K562 (cell line): ENCODE measurements around the gene KCP. TPM values are rescaled to one million over a fixed set of nuclear protein-coding genes. Genes with fewer than 3 reads are reported as not detected.

Experiments
- ATAC-seq: fragments of 200-7000 bp; cut with Tn5 transposase; 3 replicates; pipeline ENCODE4 v1.9.1; 2020; ENCODE audit warnings: moderate library complexity
- BruUV-seq: library from RNA; stranded (reverse); fragments of 400-500 nt; replicated peaks from 2 replicates; lab custom pipeline; 2021; lab: Mats Ljungman, UMichigan
- CTCF ChIA-PET: fragments of 300-600 bp; formaldehyde crosslinking; extraction: SDS; loops from one replicate; lab custom pipeline; 2021; ENCODE audit warnings: low intra/inter-chr PET ratio; lab: Yijun Ruan, JAX
- POLR2A ChIA-PET: fragments of 300-600, 350-650 bp; sonication (Branson Sonifier 250); formaldehyde crosslinking; extraction: SDS; loops from one replicate; lab custom pipeline; 2021; ENCODE audit warnings: antibody characterized with exemption, inconsistent platforms; lab: Yijun Ruan, JAX
- DNase-seq, 4 experiments: peaks; one replicate each; pipeline versions ENCODE4 v3.0.0 to v3.0.0-alpha.2; 2011 to 2018; ENCODE audit warnings: low spot score in 3 of 4, mixed read lengths in 3 of 4; ENCODE audit errors: extremely low read depth in 1 of 4
- FAIRE-seq: peaks from 2 replicates; lab custom pipeline; 2011; peaks lifted over from hg19 to GRCh38; lab: Jason Lieb, UNC
- H2AFZ ChIP-seq: 2 replicates; pipeline ENCODE4 v1.6.0; 2011; ENCODE audit warnings: low read depth, low read length, control low read depth, inconsistent platforms
- H3K27ac ChIP-seq: fragments of 200-600 bp; 3 replicates; pipeline ENCODE4 v1.8.0; 2011; ENCODE audit warnings: low read depth, mild to moderate bottlenecking, control low read depth, inconsistent platforms, low read length, moderate library complexity, mixed read lengths; ENCODE audit errors: extremely low read depth
- H3K27me3 ChIP-seq, 2 experiments: fragments of 300-600 bp in 1 of 2; 2 replicates in 1 of 2; 3 replicates in 1 of 2; pipeline versions ENCODE4 v1.6.0 to v1.8.0; 2011; ENCODE audit warnings: inconsistent platforms in 2 of 2, low read length in 2 of 2, mild to moderate bottlenecking in 1 of 2, mixed read lengths in 1 of 2, moderate library complexity in 1 of 2; ENCODE audit not compliant: control insufficient read depth in 2 of 2, insufficient read depth in 2 of 2
- H3K36me3 ChIP-seq: fragments of 300-600 bp; 3 replicates; pipeline ENCODE4 v1.8.0; 2011; ENCODE audit warnings: mild to moderate bottlenecking, low read length, inconsistent platforms; ENCODE audit not compliant: control insufficient read depth, insufficient read depth
- H3K4me1 ChIP-seq, 2 experiments: fragments of 200-600 bp in 1 of 2; replicated peaks in 1 of 2; 2 replicates in 1 of 2; 3 replicates in 1 of 2; pipeline versions ENCODE4 v1.5.1 to v1.8.0; 2011; ENCODE audit warnings: inconsistent platforms in 2 of 2, low read length in 2 of 2, mild to moderate bottlenecking in 1 of 2, mixed read lengths in 1 of 2, moderate library complexity in 1 of 2; ENCODE audit not compliant: control insufficient read depth in 2 of 2, insufficient read depth in 2 of 2
- H3K4me2 ChIP-seq: 2 replicates; pipeline ENCODE4 v1.6.1; 2011; ENCODE audit warnings: low read length, control low read depth, inconsistent platforms, mixed read lengths; ENCODE audit not compliant: insufficient read depth
- H3K4me3 ChIP-seq: fragments of 200-600 bp; sonication (generic), shearing (Covaris generic); 2 replicates; pipeline ENCODE4 v1.5.1; 2016; ENCODE audit warnings: control low read depth, inconsistent platforms
- H3K79me2 ChIP-seq: fragments of 200-600 bp; 3 replicates; pipeline ENCODE4 v1.8.0; 2011; ENCODE audit warnings: low read length, inconsistent platforms; ENCODE audit not compliant: control insufficient read depth, insufficient read depth
- H3K9ac ChIP-seq, 2 experiments: 2 replicates each; pipeline versions ENCODE4 v1.6.0 to v1.6.1; 2011; ENCODE audit warnings: low read depth in 2 of 2, low read length in 2 of 2, control low read depth in 1 of 2, inconsistent platforms in 1 of 2, mild to moderate bottlenecking in 1 of 2, mixed read lengths in 1 of 2; ENCODE audit not compliant: insufficient read depth in 1 of 2
- H3K9me1 ChIP-seq: one replicate; pipeline ENCODE4 v1.6.0; 2011; ENCODE audit warnings: inconsistent platforms, mild to moderate bottlenecking, low read length, moderate library complexity; ENCODE audit not compliant: control insufficient read depth, insufficient read depth
- H3K9me3 ChIP-seq: replicated peaks from 2 replicates; pipeline ENCODE4 v1.5.1; 2011; ENCODE audit warnings: low read depth, low read length, inconsistent platforms; ENCODE audit not compliant: control insufficient read depth, insufficient read depth
- H4K20me1 ChIP-seq: replicated peaks from 2 replicates; pipeline ENCODE4 v1.6.1; 2011; ENCODE audit warnings: low read length, inconsistent platforms, mixed read lengths; ENCODE audit not compliant: control insufficient read depth, insufficient read depth
- CEBPG ChIP-seq, 3 experiments: fragments of 200-800 bp in 1 of 3; sonication (Bioruptor generic) in 1 of 3; sonication (generic) in 1 of 3; formaldehyde crosslinking in 1 of 3; IDR thresholded peaks in 2 of 3; conservative IDR thresholded peaks in 1 of 3; 2 replicates each; pipeline versions ENCODE4 v1.6.1 to v1.8.0; 2016 to 2022; ENCODE audit warnings: missing compliant biosample characterization in 2 of 3, missing genetic modification characterization in 2 of 3, mild to moderate bottlenecking in 1 of 3, missing genetic modification reagents in 1 of 3
- FOS ChIP-seq: IDR thresholded peaks from 3 replicates; pipeline ENCODE4 v1.6.1; 2011; ENCODE audit not compliant: insufficient read length; ENCODE audit errors: extremely low read depth
- IRF2 ChIP-seq: sonication (generic); formaldehyde crosslinking; IDR thresholded peaks from 2 replicates; pipeline ENCODE4 v1.8.1; 2022; ENCODE audit warnings: mild to moderate bottlenecking, missing genetic modification reagents
- NFIC ChIP-seq: fragments of 450-650 bp; IDR thresholded peaks from 2 replicates; pipeline ENCODE4 v1.6.1; 2017; ENCODE audit warnings: mild to moderate bottlenecking, inconsistent platforms
- PCBP1 ChIP-seq: fragments of 200-400 bp; formaldehyde crosslinking; IDR thresholded peaks from 2 replicates; pipeline ENCODE4 v1.6.1; 2018; ENCODE audit warnings: mild to moderate bottlenecking, low read depth, low read length; ENCODE audit not compliant: poor library complexity, severe bottlenecking
- PKNOX1 ChIP-seq: fragments of 450-650 bp; IDR thresholded peaks from 2 replicates; pipeline ENCODE4 v1.6.1; 2016
- TFAP4 ChIP-seq: sonication (generic); formaldehyde crosslinking; IDR thresholded peaks from 2 replicates; pipeline ENCODE4 v1.8.0; 2022; ENCODE audit warnings: missing genetic modification reagents, mild to moderate bottlenecking, moderate library complexity, borderline replicate concordance
- ZNF511 ChIP-seq: sonication (generic); formaldehyde crosslinking; IDR thresholded peaks from 2 replicates; pipeline ENCODE4 v1.8.0; 2022; ENCODE audit warnings: mild to moderate bottlenecking, missing genetic modification reagents
- WGBS: fragments of 100-300 bp; shearing (Covaris generic); methylation state at CpG from one replicate; pipeline ENCODE4 v1.1.6; 2016; ENCODE audit warnings: low coverage, mixed read lengths; ENCODE audit not compliant: insufficient coverage; ENCODE audit errors: missing lambda C conversion rate; 5-methylcytosine and 5-hydroxymethylcytosine counted together
- in situ Hi-C: fragments of 300-500 bp; cut with MboI; formaldehyde crosslinking; loops from 4 replicates; pipeline ENCODE4 v1.15.0; 2018; ENCODE audit warnings: inconsistent platforms, mixed read lengths
- intact Hi-C: fragments of 100-400 bp; cut with micrococcal nuclease; formaldehyde crosslinking; loops from 2 replicates; pipeline ENCODE4 v1.14.2; 2022
- polyA plus RNA-seq, 8 experiments: library from polyadenylated mRNA; depleted of rRNA in 4 of 8; stranded (reverse) in 5 of 8; unstranded in 3 of 8; fragments of >200 nt; fragmentation: Nextera tagmentation in 2 of 8; fragmentation: Illumina TruSeq in 1 of 8; extraction: Ambion mirVana in 2 of 8; extraction: Trizol in 1 of 8; gene quantifications; 2 replicates each; pipeline versions ENCODE4 v1.2.1 to v1.2.3, GENCODE V29; 2011 to 2014; ENCODE audit warnings: inconsistent platforms in 1 of 8, missing spikeins in 1 of 8
- total RNA-seq, 7 experiments: library from RNA; depleted of rRNA in 6 of 7; stranded (reverse); fragments of >200 nt in 6 of 7; fragmentation: Illumina TruSeq in 2 of 7; extraction: Trizol in 2 of 7; gene quantifications; 2 replicates each; pipeline versions ENCODE4 v1.2.1 to v1.2.3, GENCODE V29; 2011 to 2021; ENCODE audit warnings: low replicate concordance in 1 of 7

Gene KCP
- total and polyA plus RNA-seq, 9 of the 15 experiments (the other 6 are each of a cell fraction or from before 2014, with no cell fraction given): 0.06 to 0.17 (median 0.12) TPM; not detected in 3

GRCh38 chr7:128874140-128875031, 36.1 kb downstream of the KCP start:
- peak overlapping the region in 1 of 2 experiments; percentile 80; a peak in 2 of 4 replicates for H3K9ac ChIP-seq
- no peaks in the 10 kb centered on the region; the same call in 1 of the 2 replicates for H4K20me1 ChIP-seq
- no peak overlapping the region for H3K4me3 ChIP-seq
- no peak overlapping the region; the same call in 1 of the 2 replicates for H3K4me2 ChIP-seq
- ATAC-seq: peak; percentile 18
- no peaks in the 10 kb centered on the region for H3K9me3 ChIP-seq
- CTCF ChIA-PET: no interaction called here
- peak in 3 of 4 experiments; percentile 49 to 68 (median 62) for DNase-seq
- no peaks in the 10 kb centered on the region for H3K9me1 ChIP-seq
- intact Hi-C loops: no loop called here
- H3K4me1 ChIP-seq: peaks cover 0 to 38% of the 10 kb centered on the region in 2 experiments; a peak in 3 of 5 replicates
- BruUV-seq: no TSS peak
- no peaks in the 10 kb centered on the region for H3K36me3 ChIP-seq
- in situ Hi-C loops: loop anchor here (5.0 kb wide), 1 partner anchor 397 kb away; the partner anchor contains the start of gene METTL2B
- 43% methylated on average over 22 of the region's 22 CpGs for WGBS
- POLR2A ChIA-PET: interaction anchor here (0.5 to 2.9 kb wide), 4 partner anchors 9 to 81 kb away, joined by 3 to 14 read pairs (median 4); partner anchors contain the start of gene ATP6V1F
- peak; percentile 32; the same call in 1 of the 2 replicates for TF ChIP-seq PKNOX1
- TF ChIP-seq TFAP4 (CRISPR knock-in tag): peak; percentile 23; the same call in 1 of the 2 replicates
- 0 out of 2 replicates have a peak, but pooled peaks have one; percentile 6 for TF ChIP-seq CEBPG (CRISPR knock-in tag; IDR thresholded peaks at IDR 0.05)
- no peak for TF ChIP-seq CEBPG (tag; conservative IDR thresholded peaks at IDR 0.05 in 1 of 2, IDR thresholded peaks at IDR 0.05 in 1 of 2)
- TF ChIP-seq NFIC: peak; percentile 83
- TF ChIP-seq FOS: no peak
- TF ChIP-seq ZNF511 (CRISPR knock-in tag): 0 out of 2 replicates have a peak, but pooled peaks have one; percentile 19
- peak; percentile 28 for TF ChIP-seq PCBP1
- no peak for TF ChIP-seq IRF2 (CRISPR knock-in tag)
- TF ChIP-seq, all 486 proteins: peak for 6
- FAIRE-seq: peak; percentile 11
- no peak overlapping the region for H3K27ac ChIP-seq
- no peaks in the 10 kb centered on the region for H3K27me3 ChIP-seq
- H2AFZ ChIP-seq: peak overlapping the region; percentile 36; the same call in 1 of the 2 replicates
- no peaks in the 10 kb centered on the region for H3K79me2 ChIP-seq
